NCI-H1417 (cell line): Measurements from ENCODE around the gene IFNG-AS1.
A peak's percentile ranks its signal among the peaks of the same experiment; 100 is the strongest.

Source experiments
- DNase-seq, 3 experiments: peaks; one replicate each; lab custom pipeline; 2025; lab: John Stamatoyannopoulos, UW

The IFNG-AS1 gene

GRCh38 chr12:68037616-68038255 is 48.5 kb downstream of the IFNG-AS1 start:
- DNase-seq = no peak

GRCh38 chr12:68038650-68039049 is 49.4 kb downstream of the IFNG-AS1 start:
- DNase-seq = no peak

GRCh38 chr12:68040450-68041075 is 51.3 kb downstream of the IFNG-AS1 start:
- peak; percentile 77 to 94 (median 86) for DNase-seq

- peak; percentile 44 to 75 (median 68) for DNase-seq
These were observed 53.0 kb downstream of the IFNG-AS1 start for GRCh38 chr12:68042212-68042699.

GRCh38 chr12:68043435-68043834 is 54.2 kb downstream of the IFNG-AS1 start:
- DNase-seq = no peak

GRCh38 chr12:68048648-68049297 is 59.5 kb downstream of the IFNG-AS1 start:
- no peak for DNase-seq

GRCh38 chr12:68056300-68056699 is 67.1 kb downstream of the IFNG-AS1 start:
- no peak for DNase-seq

- no peak for DNase-seq
These were observed 74.8 kb downstream of the IFNG-AS1 start for GRCh38 chr12:68063900-68064590.

GRCh38 chr12:68065163-68065562 is 75.9 kb downstream of the IFNG-AS1 start:
- DNase-seq = no peak

GRCh38 chr12:68065687-68066086 is 76.4 kb downstream of the IFNG-AS1 start:
- DNase-seq = no peak

GRCh38 chr12:68067762-68068376 is 78.6 kb downstream of the IFNG-AS1 start:
- DNase-seq = no peak

GRCh38 chr12:68069275-68069674 is 80.0 kb downstream of the IFNG-AS1 start:
- DNase-seq = no peak
